Measurements from ENCODE around the gene PDSS2.

The PDSS2 gene

DNA sequence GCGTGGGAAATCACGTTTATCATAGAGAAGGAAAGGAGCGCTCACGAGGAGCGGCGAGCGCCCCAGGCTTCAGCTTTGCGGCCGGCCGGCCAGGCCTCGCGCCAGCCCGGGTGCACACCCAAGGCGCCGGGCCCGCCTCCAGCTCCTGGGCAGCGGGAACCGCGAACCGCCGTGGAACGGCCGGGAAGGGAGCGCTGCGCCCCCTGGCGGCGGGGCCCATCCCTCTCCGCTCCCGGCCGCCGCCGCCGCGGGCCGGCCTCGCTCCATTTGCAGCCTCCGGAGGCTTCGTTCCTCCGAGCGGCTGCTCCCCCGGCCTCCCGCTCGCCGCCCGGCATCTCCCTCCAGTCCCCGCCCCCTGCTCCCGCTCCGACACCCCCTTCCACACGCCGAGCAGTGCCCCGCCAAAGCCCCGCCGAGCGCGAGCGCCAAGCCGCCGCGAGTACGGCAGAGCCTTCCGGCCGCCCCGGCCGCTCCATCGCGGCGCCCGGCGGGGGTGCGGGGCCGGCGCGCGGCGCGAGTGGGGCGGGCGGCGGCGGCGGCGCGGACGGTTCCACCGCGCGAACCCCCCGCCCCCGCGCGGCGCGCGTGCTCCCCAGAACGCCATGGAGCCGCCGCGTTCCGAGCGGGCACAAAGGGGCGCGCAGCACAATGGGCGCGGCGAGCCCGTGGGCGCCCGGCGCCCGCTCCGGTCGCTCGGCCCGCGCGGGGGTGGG, 345.0 kb downstream of the PDSS2 start:
- DNase-seq, result peak; percentile 68

DNA sequence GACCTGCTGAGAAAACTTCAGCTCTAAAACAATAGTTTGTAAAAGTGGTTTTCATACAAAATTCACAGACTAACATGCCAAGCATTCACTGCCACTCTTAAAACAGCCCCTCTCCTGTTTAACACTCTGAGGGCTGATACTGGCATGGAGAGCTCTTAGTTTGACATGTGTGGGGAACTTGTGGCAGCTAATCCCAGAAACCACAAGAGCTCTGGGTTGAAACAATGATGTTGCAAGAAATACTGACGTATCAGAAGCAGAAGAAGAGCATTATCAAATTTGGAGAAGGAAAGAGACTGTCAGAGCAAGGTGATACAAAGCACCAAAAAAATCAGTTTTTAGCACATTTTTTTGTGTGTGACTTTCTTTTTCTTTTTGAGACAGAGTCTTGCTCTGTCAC, 349.2 kb downstream of the PDSS2 start:
- DNase-seq, result no peak

DNA sequence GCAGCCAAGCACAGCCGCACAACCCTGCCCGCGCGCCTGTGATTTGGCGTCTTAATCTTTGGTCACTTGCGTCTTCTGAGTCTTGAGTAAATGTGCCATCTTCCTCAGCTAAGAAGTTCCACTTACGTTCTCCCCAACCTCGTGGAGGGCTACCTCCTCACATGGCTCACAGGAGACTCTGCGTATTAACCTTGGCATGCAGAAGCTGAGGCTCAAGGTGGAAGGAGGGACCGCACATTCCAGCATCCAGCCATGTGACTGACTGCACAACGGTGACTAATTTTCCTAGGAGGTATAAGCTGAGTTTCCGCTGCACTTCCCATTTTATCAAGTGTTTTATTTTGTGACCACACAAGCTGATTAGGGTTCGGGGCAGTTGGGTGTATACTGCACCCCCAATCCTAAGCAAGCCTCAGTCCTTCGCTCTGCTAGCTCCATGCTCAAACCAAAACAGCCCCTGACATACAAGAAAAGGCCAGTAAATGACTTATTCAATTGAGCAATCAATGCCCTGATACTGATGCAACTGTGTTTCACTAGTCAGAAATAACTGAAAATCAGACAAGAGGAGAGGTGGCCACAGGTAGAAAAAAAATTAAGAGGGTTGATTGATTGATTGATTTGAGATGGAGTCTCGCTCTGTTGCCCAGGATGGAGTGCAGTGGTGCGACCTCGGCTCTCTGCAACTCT, 351.0 kb downstream of the PDSS2 start:
- DNase-seq, result no peak

DNA sequence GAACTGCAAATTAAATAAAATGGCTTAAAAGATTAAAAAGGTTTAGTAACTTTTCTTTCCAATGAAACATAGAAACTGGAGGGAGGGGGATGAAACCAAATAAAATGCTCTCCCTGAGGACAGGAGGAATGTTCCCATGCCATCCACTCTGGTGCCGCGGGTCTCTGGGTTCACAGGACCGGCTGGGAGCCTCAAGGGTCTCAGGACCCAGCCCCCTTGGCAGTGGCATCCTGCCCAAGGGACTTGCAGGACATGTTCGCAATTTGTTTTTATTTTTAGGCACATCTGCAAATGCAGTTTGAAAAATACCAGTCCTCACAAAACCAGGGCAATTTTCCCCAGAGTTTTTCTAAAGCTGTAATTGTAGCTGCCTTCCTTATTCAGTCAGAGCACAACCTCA, 351.6 kb downstream of the PDSS2 start:
- DNase-seq, result no peak

DNA sequence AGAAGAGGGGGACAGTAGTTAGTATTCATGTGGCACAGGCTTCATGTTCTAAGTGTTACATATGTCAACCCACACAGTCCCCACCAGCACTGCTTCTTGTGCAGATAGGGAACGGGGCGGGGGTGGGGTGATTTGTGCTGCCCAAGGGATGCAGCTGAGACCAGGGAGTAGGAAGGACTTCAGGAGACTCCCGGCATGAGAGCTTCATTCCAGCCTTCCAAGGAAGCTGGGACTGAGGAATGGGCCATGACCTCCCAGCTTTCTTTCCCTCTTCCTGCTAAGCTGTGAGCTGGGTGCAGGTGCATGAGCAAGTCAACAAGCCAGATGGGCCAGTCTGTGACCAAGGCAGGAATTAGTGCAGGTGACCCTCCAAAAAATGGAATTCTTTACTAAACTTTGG, 353.2 kb downstream of the PDSS2 start:
- no peak for DNase-seq

DNA sequence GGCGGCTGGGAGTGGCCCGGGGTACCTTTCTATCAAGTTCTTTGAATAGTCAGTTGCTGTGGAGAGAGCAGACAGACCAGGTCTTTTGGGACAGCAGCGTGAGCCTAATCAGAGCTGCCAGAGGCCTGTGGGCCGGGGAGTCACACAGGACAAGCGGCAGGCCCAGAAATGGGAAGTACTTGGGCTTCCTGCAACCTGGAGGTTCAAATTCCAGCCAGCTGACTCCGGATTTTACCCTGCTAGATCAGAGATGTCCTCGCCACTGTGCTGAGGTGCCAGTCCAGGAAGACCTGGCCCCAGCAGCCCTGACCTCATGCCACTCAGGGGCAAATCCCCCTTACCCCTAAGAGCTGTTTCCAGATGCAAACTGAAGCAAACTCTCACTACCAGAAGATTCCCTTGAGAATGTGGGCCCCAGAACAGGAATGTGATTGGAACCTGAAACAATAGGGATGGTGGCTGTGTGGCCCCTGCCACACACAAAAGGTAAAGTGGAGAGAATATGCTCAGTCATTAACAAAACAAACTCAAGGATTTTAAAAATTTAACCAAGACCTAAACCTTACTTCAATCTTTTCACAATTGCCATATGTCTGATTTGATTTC, 353.8 kb downstream of the PDSS2 start:
- no peak for DNase-seq

DNA sequence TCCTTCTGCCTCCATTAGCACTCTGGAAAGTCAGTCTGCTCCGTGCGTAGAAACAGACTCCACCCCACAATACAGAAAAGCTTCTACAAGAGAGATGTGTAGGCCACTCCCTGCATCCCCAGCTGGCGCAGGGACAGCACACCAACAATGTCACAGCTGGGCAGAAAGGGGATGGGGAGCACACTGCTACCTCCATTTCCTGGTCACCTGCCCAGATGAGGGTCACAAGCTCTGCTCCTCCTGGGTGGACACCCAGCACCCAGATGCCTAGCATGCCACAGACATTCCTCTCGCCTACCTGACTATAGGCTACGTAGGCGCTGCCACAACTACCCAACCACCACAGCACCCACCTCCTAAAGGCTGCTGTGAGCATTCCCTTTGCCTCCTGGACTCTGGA, 356.3 kb downstream of the PDSS2 start:
- no peak for DNase-seq

Measured in NCI-H2107 (cell line).